Upper lobe of left lung (tissue), 6 donors: ENCODE results near the gene ZNF287. TPM values are rescaled to one million over a fixed set of nuclear protein-coding genes. Genes with fewer than 3 reads are reported as not detected.
A peak's percentile ranks its signal among the peaks of the same experiment; 100 is the strongest.
"Not testable (repeated sequence)": the region's sequence is repeated elsewhere in the genome, so short reads cannot be mapped to it uniquely, and the experiment has no call there.

Experiments
- ATAC-seq, 2 donors: fragments of 200-7000 bp; cut with Tn5 transposase; one replicate each; pipeline ENCODE4 v1.9.1; 2022; ENCODE audit warnings: mild to moderate bottlenecking in 2 of 2, moderate library complexity in 2 of 2; ENCODE audit not compliant: low FRiP score in 2 of 2
- DNase-seq, 2 donors: peaks; one replicate each; pipeline ENCODE4 v3.0.0-alpha.2; 2019 to 2020
- H3K27ac ChIP-seq, 4 donors: fragments of 200-600 bp; sonication (generic); one replicate each; pipeline ENCODE4 v1.5.1; 2016 to 2019
- H3K27me3 ChIP-seq, 4 donors: fragments of 200-600 bp; sonication (generic); one replicate each; pipeline ENCODE4 v1.5.1; 2017 to 2019
- H3K36me3 ChIP-seq, 4 donors: fragments of 200-600 bp; sonication (generic); one replicate each; pipeline ENCODE4 v1.5.1; 2016 to 2019
- H3K4me1 ChIP-seq, 4 donors: fragments of 200-600 bp; sonication (generic); one replicate each; pipeline ENCODE4 v1.5.1; 2018 to 2019
- H3K4me3 ChIP-seq, 4 donors: fragments of 200-600 bp; sonication (generic); one replicate each; pipeline ENCODE4 v1.5.1; 2017 to 2019; ENCODE audit warnings: mild to moderate bottlenecking in 2 of 4, moderate library complexity in 1 of 4
- H3K9me3 ChIP-seq, 4 donors: fragments of 200-600 bp; sonication (generic); one replicate each; pipeline ENCODE4 v1.5.1; 2018 to 2019
- CTCF ChIP-seq, 6 experiments: fragments of 450-650 bp in 4 of 6; fragments of 200-600 bp in 2 of 6; sonication (generic) in 2 of 6; IDR thresholded peaks; one replicate each; pipeline ENCODE4 v1.5.1; 2016 to 2019; ENCODE audit warnings: antibody characterized with exemption in 6 of 6
- EP300 ChIP-seq, 4 donors: sonication (generic); formaldehyde crosslinking; IDR thresholded peaks; one replicate each; pipeline ENCODE4 v1.5.1; 2017; ENCODE audit warnings: antibody characterized with exemption in 4 of 4, control low read depth in 2 of 4
- POLR2A ChIP-seq, 4 donors: fragments of 450-650 bp; IDR thresholded peaks; one replicate each; pipeline ENCODE4 v1.5.1; 2016 to 2017; ENCODE audit warnings: antibody characterized with exemption in 4 of 4, mild to moderate bottlenecking in 2 of 4
- POLR2AphosphoS5 ChIP-seq, 2 donors: sonication (generic); formaldehyde crosslinking; IDR thresholded peaks; one replicate each; pipeline ENCODE4 v1.5.1; 2017; ENCODE audit warnings: antibody characterized with exemption in 2 of 2
- WGBS, 2 donors: methylation state at CpG; one replicate each; pipeline ENCODE4 v1.1.5; 2017 to 2018; 5-methylcytosine and 5-hydroxymethylcytosine counted together
- total RNA-seq, 6 donors: library from RNA; depleted of rRNA in 4 of 6; stranded (reverse); fragments of >200 nt in 4 of 6; gene quantifications; one replicate each; pipeline versions ENCODE4 v1.1.0 to v1.2.1, GENCODE V29; 2016 to 2021
- donor health status: DM: no; HTN: no; CAD: no; lungs with moderate emphysema.
- donor health status: DM: no; HTN: yes; CAD: no; lungs with severe emphysema.

The ZNF287 gene
- total RNA-seq, 6 donors from 2014 or later, result 0.22 to 6.5 (median 3.7) TPM

DNA sequence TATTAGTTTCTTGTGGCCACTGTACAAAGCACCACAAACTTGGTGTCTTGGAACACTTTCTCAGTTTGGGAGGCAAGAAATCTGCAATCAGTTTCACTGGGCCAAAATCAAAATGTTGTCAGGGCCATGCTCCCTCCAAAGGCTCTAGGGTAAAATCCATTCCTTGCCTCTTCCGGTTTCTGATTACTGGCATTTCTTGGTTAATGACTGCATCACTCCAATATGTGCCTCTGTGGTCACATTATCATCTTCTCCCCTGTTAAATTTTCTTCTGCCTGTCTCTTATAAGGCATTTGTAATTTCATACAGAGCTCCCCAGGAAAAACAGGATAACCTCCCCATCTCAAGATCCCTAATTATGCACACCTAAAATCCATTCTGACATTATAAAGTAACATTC is 34.8 kb downstream of the ZNF287 start:
- TF ChIP-seq POLR2AphosphoS5 (IDR thresholded peaks at IDR 0.05) (no peak), POLR2A (IDR thresholded peaks at IDR 0.05) (no peak), CTCF (IDR thresholded peaks at IDR 0.05) (no peak), EP300 (IDR thresholded peaks at IDR 0.05) (no peak)
- H3K9me3 ChIP-seq, result no peaks in the 10 kb centered on the region
- no peak for ATAC-seq

DNA sequence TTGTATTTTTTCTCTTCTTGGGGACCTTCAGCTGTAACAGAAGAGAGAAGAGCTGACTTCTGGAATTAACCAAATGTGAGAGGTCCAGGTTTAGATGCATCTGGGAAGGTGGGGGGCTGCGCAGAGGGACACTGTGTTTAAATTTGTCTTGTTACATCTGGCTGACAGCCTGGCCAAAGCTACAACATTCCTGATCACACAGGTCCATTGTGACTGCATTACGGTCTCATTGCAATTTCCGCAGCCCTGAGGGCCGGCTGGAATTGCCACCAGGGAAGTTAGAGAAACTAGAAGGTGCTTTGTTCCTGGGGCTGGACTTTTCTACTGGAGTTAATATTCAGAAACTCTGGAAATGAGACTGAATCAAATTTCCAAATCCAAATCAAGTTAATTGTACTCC is 39.1 kb downstream of the ZNF287 start:
- H3K27me3 ChIP-seq, result no peaks in the 10 kb centered on the region
- no peaks in the 10 kb centered on the region for H3K9me3 ChIP-seq
- no peak for TF ChIP-seq POLR2A (IDR thresholded peaks at IDR 0.05)
- TF ChIP-seq POLR2AphosphoS5 (IDR thresholded peaks at IDR 0.05), result no peak
- no peak for TF ChIP-seq CTCF (IDR thresholded peaks at IDR 0.05)
- no peak for TF ChIP-seq EP300 (IDR thresholded peaks at IDR 0.05)
- H3K4me1 ChIP-seq, result peaks cover 0 to under 1% (median 0%) of the 10 kb centered on the region in 4 donors
- no peak overlapping the region for H3K27ac ChIP-seq
- no peak overlapping the region for H3K4me3 ChIP-seq
- WGBS, 2 donors, result 80 to 86% methylated on average over 4 of the region's 4 CpGs
- DNase-seq, result no peak
- ATAC-seq, result no peak
- H3K36me3 ChIP-seq, result no peaks in the 10 kb centered on the region

More for the DNA sequence above, 34.8 kb downstream of the ZNF287 start:
- Histone ChIP-seq H3K27me3 (no peaks in the 10 kb centered on the region), H3K4me3 (no peak overlapping the region), H3K27ac (no peak overlapping the region), H3K36me3 (no peaks in the 10 kb centered on the region), H3K4me1 (peaks cover 2 to 11% (median 3%) of the 10 kb centered on the region in 4 donors)
- no peak for DNase-seq
- WGBS, 2 donors, result 88 to 89% methylated on average over 1 of the region's 1 CpG

GRCh38 chr17:16527298-16527697 is 41.7 kb downstream of the ZNF287 start:
- ATAC-seq (no peak), DNase-seq (no peak)
- no peak overlapping the region for H3K4me3 ChIP-seq
- H3K27me3 ChIP-seq, result no peaks in the 10 kb centered on the region
- TF ChIP-seq EP300 (IDR thresholded peaks at IDR 0.05), result no peak
- TF ChIP-seq POLR2A (IDR thresholded peaks at IDR 0.05), result no peak
- no peak for TF ChIP-seq POLR2AphosphoS5 (IDR thresholded peaks at IDR 0.05)
- H3K27ac ChIP-seq, result no peak overlapping the region
- WGBS, 2 donors, result 77 to 87% methylated on average over 4 of the region's 4 CpGs
- H3K36me3 ChIP-seq, result no peaks in the 10 kb centered on the region
- H3K9me3 ChIP-seq, result no peaks in the 10 kb centered on the region
- no peaks in the 10 kb centered on the region for H3K4me1 ChIP-seq

DNA sequence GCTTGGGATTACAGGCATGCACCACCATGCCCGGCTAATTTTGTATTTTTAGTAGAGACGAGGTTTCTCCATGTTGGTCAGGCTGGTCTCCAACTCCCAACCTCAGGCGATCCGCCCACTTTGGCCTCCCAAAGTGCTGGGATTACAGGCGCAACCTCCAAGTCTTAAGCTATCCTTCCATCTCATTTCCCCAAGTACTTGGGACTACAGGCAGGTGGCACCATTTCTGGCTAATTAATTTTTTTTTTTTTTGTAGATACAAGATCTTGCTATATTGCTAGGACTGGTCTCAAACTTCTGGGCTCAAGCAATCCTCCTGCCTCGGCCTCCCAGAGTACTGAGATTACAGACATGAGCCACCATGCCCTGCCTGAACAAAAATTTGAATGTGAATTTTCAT is 43.4 kb downstream of the ZNF287 start:
- not testable (repeated sequence) for H3K27me3 ChIP-seq, ATAC-seq, H3K4me1 ChIP-seq, H3K27ac ChIP-seq, H3K9me3 ChIP-seq, DNase-seq, H3K36me3 ChIP-seq, H3K4me3 ChIP-seq
- WGBS, 2 donors, result 93 to 94% methylated on average over 6 of the region's 6 CpGs

DNA sequence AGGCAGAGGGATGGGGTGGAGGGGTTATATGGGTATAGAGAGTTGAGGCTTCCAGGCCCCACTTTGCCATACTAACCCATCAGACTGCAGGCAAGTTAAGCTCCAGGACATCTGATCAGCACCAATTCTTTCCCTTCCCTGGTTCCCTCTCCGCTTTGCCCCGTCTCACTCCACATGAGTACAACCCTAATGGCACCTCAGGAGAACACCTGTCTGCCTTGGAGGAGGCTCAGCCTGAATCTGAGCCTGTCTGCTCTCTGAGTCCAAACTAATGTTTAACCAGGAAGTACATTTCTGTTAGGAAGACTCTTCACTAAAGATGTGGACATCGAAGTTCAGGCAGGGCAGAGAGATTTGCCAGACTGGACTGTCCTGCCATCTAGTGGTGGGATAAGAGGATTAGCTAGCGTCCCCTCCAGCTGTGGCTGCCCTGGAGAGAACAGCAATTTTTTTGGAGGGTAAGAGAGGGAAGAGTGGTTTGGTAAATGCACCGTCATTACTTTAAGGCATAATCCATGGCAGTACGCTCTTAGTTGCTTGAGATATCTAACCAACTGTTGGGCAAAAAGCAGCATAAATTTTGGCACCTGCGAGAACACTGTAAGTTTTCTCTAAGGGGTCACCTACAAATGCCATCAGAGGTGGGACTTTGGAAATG is 47.8 kb downstream of the ZNF287 start:
- no peak overlapping the region for H3K27ac ChIP-seq
- no peaks in the 10 kb centered on the region for H3K36me3 ChIP-seq
- H3K9me3 ChIP-seq, result no peaks in the 10 kb centered on the region
- DNase-seq (peak in 1 of 2 donors; percentile 80), ATAC-seq (peak; percentile 93 to 95)
- H3K4me1 ChIP-seq, result peaks cover 2 to 9% (median 6%) of the 10 kb centered on the region in 4 donors
- WGBS, 2 donors, result 31 to 33% methylated on average over 7 of the region's 7 CpGs
- H3K27me3 ChIP-seq, result peaks cover 0 to 4% (median 0%) of the 10 kb centered on the region in 4 donors
- TF ChIP-seq POLR2AphosphoS5 (IDR thresholded peaks at IDR 0.05) (no peak), CTCF (IDR thresholded peaks at IDR 0.05) (peak; percentile 83 to 91 (median 90))
- no peak overlapping the region for H3K4me3 ChIP-seq

- Histone ChIP-seq H3K27ac (no peak overlapping the region), H3K27me3 (peaks cover 0 to 4% (median 0%) of the 10 kb centered on the region in 4 donors), H3K36me3 (no peaks in the 10 kb centered on the region), H3K4me1 (peaks cover 3 to 9% (median 6%) of the 10 kb centered on the region in 4 donors), H3K4me3 (no peak overlapping the region), H3K9me3 (no peaks in the 10 kb centered on the region)
- DNase-seq (no peak), ATAC-seq (no peak)
- TF ChIP-seq EP300 (IDR thresholded peaks at IDR 0.05) (no peak), POLR2A (IDR thresholded peaks at IDR 0.05) (no peak), POLR2AphosphoS5 (IDR thresholded peaks at IDR 0.05) (no peak), CTCF (IDR thresholded peaks at IDR 0.05) (no peak)
Measured at GRCh38 chr17:16519021-16519420, 50.0 kb downstream of the ZNF287 start.
